Eye (tissue), 1 donor: ENCODE results near the gene MEST.
"Not testable (repeated sequence)": the region's sequence is repeated elsewhere in the genome, so short reads cannot be mapped to it uniquely, and the experiment has no call there.

Source experiments
- DNase-seq: peaks from one replicate; pipeline ENCODE4 v3.0.0-alpha.2; 2015

MEST gene

GRCh38 chr7:130486114-130486953, 5.6 kb upstream of the MEST start:
- peak; percentile 89 for DNase-seq

DNA sequence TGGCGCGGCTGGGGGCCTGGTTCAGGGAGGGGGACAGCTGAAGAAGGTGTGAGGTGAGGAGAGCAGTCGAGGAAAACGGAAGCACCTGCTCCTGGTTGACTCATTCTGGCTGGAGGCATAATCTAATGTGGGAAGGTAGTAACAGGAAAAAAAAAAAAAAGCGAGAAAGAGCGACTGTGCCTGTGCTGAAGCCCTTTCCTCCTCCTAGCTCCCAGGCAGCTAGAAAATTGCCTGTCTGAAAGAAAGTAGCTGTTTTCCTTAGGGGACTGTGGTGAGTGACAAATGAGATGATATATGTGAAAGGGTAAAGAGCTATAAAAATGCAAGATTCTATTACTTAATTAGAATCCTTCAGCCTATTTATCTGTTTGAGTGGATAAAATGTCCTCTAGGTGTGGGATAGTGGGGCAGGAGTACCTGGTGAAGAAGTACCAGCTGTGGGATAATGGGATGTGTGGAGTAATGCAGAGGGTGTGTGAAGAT, 4.9 kb upstream of the MEST start:
- DNase-seq: peak; percentile 45

GRCh38 chr7:130488392-130489139, 3.3 kb upstream of the MEST start:
- DNase-seq: no peak

DNA sequence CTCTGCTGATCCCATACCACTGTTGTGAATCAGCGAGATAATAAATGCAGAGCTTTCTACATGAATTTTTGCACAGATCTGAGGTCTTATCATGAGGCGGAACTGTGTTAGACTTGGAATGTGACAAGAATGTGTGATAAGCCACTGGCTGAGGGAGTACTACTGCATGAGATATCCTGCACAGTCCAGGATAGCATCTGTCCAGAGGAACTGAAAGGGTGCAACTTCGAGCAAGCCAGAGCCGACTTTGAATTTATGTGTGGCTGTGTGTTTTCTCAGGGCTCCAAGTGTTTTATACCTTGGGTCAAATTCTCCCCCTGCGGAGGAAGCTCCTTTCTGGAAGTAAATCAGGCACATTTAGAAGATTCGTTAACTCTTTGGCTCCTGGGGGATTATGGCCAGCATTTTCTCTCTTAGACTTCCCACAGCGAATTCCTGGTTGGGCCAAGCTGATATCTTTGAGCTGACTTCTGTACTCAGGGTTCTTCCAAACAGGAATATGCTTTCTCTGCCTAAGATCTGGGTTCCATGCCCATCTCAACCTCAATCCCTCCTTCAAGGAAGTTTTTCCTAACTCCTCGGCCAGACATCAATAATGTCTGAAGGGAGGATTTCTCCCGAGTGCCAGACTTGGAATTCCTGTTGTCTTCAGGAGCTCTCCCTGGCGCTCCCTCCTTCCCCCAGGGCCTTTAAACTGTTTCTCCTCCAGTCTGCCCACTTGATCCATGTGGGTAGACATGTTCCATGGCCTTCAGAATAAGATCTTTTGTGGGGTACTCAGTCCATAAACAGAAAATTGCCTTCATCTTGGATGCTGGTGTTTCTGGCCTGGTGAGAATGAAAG, 2.5 kb upstream of the MEST start:
- peak; percentile 67 for DNase-seq

GRCh38 chr7:130490311-130490791, 1.5 kb upstream of the MEST start:
- DNase-seq: peak; percentile 91

DNA sequence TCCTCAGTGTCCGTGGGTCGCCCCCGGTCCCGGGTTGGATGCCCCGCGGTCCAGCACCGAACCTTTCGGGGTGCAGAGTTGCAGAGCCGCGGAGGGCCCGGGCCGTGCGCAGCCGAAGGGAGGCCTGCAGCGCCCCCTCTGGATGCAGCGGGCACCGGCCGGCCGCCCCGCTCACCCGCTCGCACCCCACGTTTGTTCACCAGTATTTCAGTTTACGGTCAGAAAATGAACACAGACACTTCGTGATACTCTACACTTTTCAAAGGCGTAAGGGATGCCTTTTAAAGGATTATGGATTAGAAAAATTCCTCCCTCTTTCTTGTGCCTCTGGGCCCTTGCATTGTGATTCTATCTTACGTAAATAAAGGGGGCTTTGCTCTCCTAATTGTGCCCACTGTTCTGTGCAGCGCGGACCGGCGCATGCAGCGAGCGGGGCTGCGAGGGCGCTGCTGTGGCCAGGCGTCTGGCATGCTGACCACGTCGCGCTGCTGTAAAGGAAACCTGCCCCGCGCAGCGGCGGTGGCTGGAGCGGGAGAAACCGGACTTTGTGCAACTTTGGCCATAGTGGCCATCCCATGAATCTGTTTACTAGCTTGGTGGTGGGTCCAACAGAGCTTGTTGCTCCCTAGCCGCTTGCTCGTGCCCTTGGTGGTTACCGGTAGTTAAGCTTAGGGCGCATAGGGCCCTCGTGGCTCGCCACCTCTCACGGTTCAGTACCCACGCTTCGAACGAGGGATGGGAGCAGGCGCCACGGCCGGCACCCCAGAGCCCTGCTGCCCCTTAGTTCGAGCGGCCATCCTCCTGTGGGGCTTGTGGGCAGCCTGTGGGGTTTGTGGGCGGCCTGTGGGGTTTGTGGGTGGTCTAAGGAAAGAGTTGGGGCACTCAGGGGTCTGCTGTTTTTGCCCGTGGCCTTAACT, 739 bp upstream of the MEST start:
- peak; percentile 89 for DNase-seq

DNA sequence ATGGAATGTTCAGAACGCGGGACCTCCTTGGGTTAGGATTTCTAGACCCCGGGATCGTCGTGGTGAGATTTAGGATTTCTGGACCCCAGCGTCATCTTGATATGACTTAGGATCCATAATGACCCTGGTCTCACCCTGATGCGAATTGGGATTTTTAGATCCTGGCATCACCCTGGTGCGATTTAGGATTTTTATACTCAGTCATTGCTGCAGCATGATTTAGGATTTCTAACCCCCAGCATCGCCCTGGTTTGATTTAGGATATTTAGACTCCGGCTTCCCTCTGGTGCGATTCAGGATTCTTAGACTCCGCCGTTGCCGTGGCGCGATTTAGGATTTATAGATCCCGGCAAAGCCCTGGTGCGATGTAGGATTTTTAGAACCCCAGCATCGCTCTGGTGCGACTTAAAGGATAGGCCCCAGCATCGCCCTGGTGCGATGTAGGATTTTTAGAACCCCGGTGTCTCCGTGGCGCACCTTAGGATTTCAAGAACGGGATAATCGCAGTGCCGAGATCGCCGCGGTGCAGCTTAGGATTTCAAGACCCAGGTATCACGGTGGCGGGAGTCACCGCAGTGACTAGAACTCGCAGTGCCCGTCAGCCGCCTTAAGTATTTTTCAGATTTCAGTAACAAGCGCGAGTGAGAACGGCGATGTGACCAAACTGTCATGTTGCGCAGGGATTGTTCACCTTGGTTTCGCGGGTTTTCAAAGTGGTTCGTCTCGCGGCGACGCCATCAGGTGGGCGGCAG, 814 bp downstream of the MEST start:
- DNase-seq: peak; percentile 41

- peak; percentile 40 for DNase-seq
Measured at GRCh38 chr7:130493275-130493873, 1.5 kb downstream of the MEST start.

DNA sequence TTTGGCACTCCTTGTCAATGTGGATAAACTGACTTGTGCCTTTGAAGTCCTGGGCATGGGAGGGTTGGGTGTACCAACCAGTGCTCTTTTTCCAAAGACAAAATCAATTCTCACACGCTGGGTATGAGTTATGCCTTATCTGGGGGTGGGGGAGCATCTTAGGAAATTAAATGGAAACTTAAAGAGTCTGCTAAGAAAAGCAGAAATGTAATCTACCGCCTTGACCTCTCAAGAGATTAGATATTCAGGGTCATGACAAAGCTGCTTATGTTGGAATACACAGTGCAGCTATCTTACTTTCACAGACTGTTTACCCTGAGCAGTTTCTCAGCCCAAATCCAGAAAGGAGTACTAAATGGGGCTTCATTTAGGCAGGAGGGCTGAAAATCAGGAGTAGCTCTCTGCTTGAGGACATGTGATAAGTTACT, 2.6 kb downstream of the MEST start:
- DNase-seq: no peak

DNA sequence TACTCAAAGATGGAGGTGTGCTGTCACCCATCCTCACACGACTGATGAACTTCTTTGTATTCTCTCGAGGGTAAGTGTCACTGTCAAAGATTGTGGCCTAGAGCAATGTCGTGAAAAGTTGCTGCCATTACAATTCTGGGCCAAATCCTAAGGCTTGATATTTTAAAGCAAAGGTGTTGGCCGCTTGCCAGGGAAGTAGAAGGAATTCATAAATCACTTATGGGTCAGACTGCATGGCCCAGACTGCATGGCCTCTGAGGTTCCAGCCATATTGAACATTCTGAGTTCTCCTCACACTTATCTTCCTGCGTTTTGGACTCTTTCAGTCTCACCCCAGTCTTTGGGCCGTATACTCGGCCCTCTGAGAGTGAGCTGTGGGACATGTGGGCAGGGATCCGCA, 8.6 kb downstream of the MEST start:
- DNase-seq: no peak

DNA sequence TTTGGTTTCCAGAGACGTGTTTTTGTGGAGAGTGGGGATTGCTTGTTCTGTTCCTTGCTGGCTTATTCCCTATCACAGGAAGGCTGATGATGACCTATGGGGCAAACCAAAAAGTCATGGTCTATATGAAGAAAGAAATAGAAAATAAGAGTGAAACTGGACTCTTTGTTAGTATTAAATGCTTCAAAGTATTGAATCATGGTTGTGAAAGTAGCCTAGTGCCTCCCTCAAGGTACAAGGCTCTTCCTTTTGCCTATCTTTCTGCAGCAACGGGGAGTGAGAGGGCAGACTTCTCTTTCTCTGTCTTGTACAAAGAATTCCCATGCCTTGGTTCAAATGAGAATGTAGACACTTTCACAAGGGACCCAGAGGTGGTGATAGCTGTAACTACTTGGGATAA, 9.0 kb downstream of the MEST start:
- DNase-seq: no peak

DNA sequence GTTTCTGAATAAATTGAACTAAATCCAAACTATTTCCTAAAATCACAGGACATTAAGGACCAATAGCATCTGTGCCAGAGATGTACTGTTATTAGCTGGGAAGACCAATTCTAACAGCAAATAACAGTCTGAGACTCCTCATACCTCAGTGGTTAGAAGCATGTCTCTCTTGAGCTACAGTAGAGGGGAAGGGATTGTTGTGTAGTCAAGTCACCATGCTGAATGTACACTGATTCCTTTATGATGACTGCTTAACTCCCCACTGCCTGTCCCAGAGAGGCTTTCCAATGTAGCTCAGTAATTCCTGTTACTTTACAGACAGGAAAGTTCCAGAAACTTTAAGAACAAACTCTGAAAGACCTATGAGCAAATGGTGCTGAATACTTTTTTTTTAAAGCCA, 13.9 kb downstream of the MEST start:
- no peak for DNase-seq

GRCh38 chr7:130506358-130506757, 14.5 kb downstream of the MEST start:
- DNase-seq: no peak

GRCh38 chr7:130512038-130512437, 20.2 kb downstream of the MEST start:
- not testable (repeated sequence) for DNase-seq

GRCh38 chr7:130513447-130513846, 21.6 kb downstream of the MEST start:
- DNase-seq: no peak

DNA sequence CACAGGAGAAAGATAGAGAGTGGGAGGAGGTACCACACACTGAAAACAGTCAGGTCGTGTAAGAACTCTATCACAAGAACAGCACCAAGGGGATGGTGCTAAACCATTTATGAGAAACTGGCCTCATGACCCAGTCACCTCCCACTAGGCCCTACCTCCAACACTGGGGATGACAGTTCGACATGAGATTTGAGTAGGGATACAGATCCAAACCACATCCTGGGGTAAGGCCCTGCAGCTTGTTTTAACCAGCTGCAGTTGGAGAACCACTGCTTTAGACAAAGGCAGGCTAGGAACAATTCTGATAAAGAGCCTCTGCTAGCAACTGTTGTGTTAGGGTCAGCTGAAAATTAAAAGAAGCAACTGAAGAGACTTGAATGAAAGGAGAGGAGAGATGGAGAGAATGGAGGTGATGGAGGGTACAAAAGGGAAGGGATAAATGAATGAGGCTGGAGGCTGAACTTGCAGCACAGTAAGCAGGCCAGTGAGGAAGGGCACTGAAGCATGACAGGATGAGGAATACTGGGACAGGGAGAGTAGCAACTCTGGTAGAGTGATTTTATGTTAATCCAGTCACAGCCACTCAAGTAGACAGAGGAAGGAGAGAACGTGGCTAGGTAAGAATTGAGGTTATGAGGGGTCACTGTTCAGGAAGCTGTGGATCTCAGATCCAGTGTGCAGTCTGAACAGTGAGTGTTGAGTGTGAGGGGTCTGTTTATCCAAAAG, 23.6 kb downstream of the MEST start:
- no peak for DNase-seq

DNA sequence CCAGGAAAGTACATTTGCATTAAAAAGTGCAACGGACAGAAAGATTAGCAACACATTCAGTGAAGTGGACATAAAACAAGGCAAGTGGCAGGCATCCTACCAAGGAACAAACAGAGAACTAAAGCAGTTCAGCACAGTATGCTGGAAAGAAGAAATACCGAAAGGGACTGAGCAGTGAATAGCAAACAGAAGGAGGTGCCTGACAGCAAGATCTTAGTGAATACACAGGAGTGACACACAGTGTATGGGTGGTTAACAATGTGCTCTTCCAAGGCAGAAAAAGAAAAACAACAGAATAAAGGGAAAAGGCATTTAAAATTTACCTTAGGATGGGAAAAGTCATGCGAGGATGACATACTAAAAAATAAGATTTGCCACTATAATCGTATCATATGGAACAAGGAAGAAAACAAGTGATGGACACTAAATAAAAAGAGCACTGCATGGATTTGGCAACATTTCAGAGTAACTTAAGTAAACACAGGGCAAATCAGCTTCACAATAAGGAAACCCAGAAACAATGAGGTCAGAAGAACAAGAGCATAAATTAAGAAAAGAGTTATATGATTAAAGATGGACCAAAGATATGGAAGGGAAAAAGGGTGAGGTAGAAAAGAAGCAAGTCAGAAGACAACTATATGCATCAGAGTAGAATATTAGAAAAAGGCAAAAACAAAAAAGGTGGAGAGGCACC, 29.5 kb downstream of the MEST start:
- no peak for DNase-seq

GRCh38 chr7:130523519-130524125, 31.7 kb downstream of the MEST start:
- DNase-seq: not testable (repeated sequence)

DNA sequence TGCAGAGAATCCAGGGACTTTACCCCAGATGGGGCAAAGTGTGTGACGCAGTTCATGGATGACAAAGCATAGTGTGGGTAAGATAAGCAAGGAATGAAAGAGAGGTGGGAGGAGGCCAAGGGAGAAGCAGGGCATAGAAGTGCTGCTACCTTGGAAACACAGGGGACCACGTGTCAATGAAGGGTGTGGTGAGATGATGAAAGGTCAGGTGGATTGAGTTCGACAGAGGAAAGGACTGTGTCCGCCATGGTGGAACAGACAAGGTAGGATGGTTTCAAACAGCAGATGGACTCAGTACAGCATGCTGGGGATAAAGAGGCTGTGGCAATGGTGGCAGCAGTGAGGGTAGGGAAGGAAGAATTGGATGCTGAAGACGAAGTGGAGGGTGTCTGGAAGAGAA, 32.7 kb downstream of the MEST start:
- DNase-seq: no peak
